Muscle of leg (tissue), 11 donors: ENCODE data around the gene CDK5RAP1. TPM values are rescaled to one million over a fixed set of nuclear protein-coding genes. Genes with fewer than 3 reads are reported as not detected.

ENCODE experiments used
- DNase-seq: peaks from one replicate; pipeline ENCODE4 v3.0.0; 2013
- H3K27ac ChIP-seq: one replicate; pipeline ENCODE4 v1.5.1; 2013; ENCODE audit warnings: mild to moderate bottlenecking, low read length, control low read depth
- H3K27me3 ChIP-seq: one replicate; pipeline ENCODE4 v1.6.1; 2013; ENCODE audit warnings: low read length; ENCODE audit not compliant: control insufficient read depth, insufficient read depth
- H3K36me3 ChIP-seq: one replicate; pipeline ENCODE4 v1.6.1; 2013; ENCODE audit warnings: low read length; ENCODE audit not compliant: control insufficient read depth, insufficient read depth
- H3K4me1 ChIP-seq: one replicate; pipeline ENCODE4 v1.6.1; 2013; ENCODE audit warnings: low read length; ENCODE audit not compliant: control insufficient read depth, insufficient read depth
- H3K4me3 ChIP-seq: one replicate; pipeline ENCODE4 v1.5.1; 2013; ENCODE audit warnings: low read length, control low read depth
- H3K9me3 ChIP-seq: replicated peaks from 2 replicates; pipeline ENCODE4 v1.6.1; 2013; ENCODE audit warnings: low read depth, low read length; ENCODE audit not compliant: control insufficient read depth
- WGBS: methylation state at CpG from one replicate; pipeline ENCODE4 v1.1.5; 2013; ENCODE audit warnings: missing lambda C conversion rate; ENCODE audit not compliant: insufficient coverage; 5-methylcytosine and 5-hydroxymethylcytosine counted together
- polyA plus RNA-seq, 8 donors: library from polyadenylated mRNA; unstranded; fragments of 120-200 nt; gene quantifications; one replicate each; pipeline versions ENCODE4 v1.2.1 to v1.2.3, GENCODE V29; 2013; ENCODE audit warnings: inconsistent platforms in 1 of 8, low replicate concordance in 1 of 8; ENCODE audit not compliant: insufficient read length in 8 of 8, insufficient read depth in 1 of 8
- total RNA-seq: library from RNA; stranded (reverse); fragments of 120-200 nt; gene quantifications from one replicate; pipeline ENCODE4 v1.2.4, GENCODE V29; 2013

The CDK5RAP1 gene
- total and polyA plus RNA-seq, 9 donors: 18.5 to 28.4 (median 20.3) TPM

- Histone ChIP-seq H3K27ac (peak overlapping the region; percentile 93), H3K36me3 (peaks cover 16% of the 10 kb centered on the region), H3K4me3 (no peak overlapping the region)
These were observed 18.0 kb upstream of the CDK5RAP1 start for GRCh38 chr20:33419140-33419974.

GRCh38 chr20:33418033-33418432 lies 16.7 kb upstream of the CDK5RAP1 start:
- no peak overlapping the region for H3K4me3 ChIP-seq
- no peaks in the 10 kb centered on the region for H3K9me3 ChIP-seq
- WGBS: no CpG with 5 or more reads among the region's 3 CpGs
- H3K27me3 ChIP-seq: no peaks in the 10 kb centered on the region
- peaks cover 31% of the 10 kb centered on the region for H3K4me1 ChIP-seq
- H3K36me3 ChIP-seq: peaks cover 16% of the 10 kb centered on the region
- H3K27ac ChIP-seq: peak overlapping the region; percentile 93
- DNase-seq: no peak

More at GRCh38 chr20:33419140-33419974, 18.0 kb upstream of the CDK5RAP1 start:
- no peaks in the 10 kb centered on the region for H3K27me3 ChIP-seq
- peak; percentile 82 for DNase-seq
- WGBS: 76% methylated on average over 2 of the region's 7 CpGs
- H3K9me3 ChIP-seq: no peaks in the 10 kb centered on the region
- peaks cover 43% of the 10 kb centered on the region for H3K4me1 ChIP-seq

GRCh38 chr20:33415948-33416347 lies 14.6 kb upstream of the CDK5RAP1 start:
- DNase-seq: no peak
- Histone ChIP-seq H3K27ac (no peak overlapping the region), H3K4me3 (no peak overlapping the region), H3K36me3 (peaks cover 35% of the 10 kb centered on the region), H3K27me3 (no peaks in the 10 kb centered on the region), H3K9me3 (no peaks in the 10 kb centered on the region), H3K4me1 (peaks cover 21% of the 10 kb centered on the region)
- 44% methylated on average over 6 of the region's 8 CpGs for WGBS

- Histone ChIP-seq H3K27me3 (no peaks in the 10 kb centered on the region), H3K4me3 (no peak overlapping the region), H3K36me3 (peaks cover 57% of the 10 kb centered on the region), H3K9me3 (no peaks in the 10 kb centered on the region), H3K4me1 (no peaks in the 10 kb centered on the region), H3K27ac (no peak overlapping the region)
- no peak for DNase-seq
- 86% methylated on average over 7 of the region's 8 CpGs for WGBS
These were observed 11.1 kb upstream of the CDK5RAP1 start for GRCh38 chr20:33412484-33412838.

- Histone ChIP-seq H3K9me3 (no peaks in the 10 kb centered on the region), H3K36me3 (peaks cover 56% of the 10 kb centered on the region), H3K27me3 (no peaks in the 10 kb centered on the region), H3K27ac (no peak overlapping the region), H3K4me3 (no peak overlapping the region), H3K4me1 (no peaks in the 10 kb centered on the region)
- DNase-seq: no peak
- 94% methylated on average over 6 of the region's 7 CpGs for WGBS
These were observed 10.6 kb upstream of the CDK5RAP1 start for GRCh38 chr20:33411711-33412483.

GRCh38 chr20:33411242-33411641 lies 9.9 kb upstream of the CDK5RAP1 start:
- Histone ChIP-seq H3K4me1 (no peaks in the 10 kb centered on the region), H3K9me3 (no peaks in the 10 kb centered on the region), H3K27ac (no peak overlapping the region), H3K36me3 (peaks cover 53% of the 10 kb centered on the region), H3K27me3 (no peaks in the 10 kb centered on the region), H3K4me3 (no peak overlapping the region)
- 70% methylated on average over 7 of the region's 7 CpGs for WGBS
- no peak for DNase-seq

GRCh38 chr20:33410081-33410742 lies 8.9 kb upstream of the CDK5RAP1 start:
- H3K27ac ChIP-seq: no peak overlapping the region
- H3K4me1 ChIP-seq: no peaks in the 10 kb centered on the region
- no peak for DNase-seq
- 92% methylated on average over 14 of the region's 15 CpGs for WGBS
- peaks cover 50% of the 10 kb centered on the region for H3K36me3 ChIP-seq
- H3K27me3 ChIP-seq: no peaks in the 10 kb centered on the region
- no peaks in the 10 kb centered on the region for H3K9me3 ChIP-seq
- no peak overlapping the region for H3K4me3 ChIP-seq

- Histone ChIP-seq H3K27ac (no peak overlapping the region), H3K36me3 (peaks cover 54% of the 10 kb centered on the region), H3K4me3 (no peak overlapping the region), H3K4me1 (no peaks in the 10 kb centered on the region), H3K27me3 (no peaks in the 10 kb centered on the region), H3K9me3 (no peaks in the 10 kb centered on the region)
- 78% methylated on average over 9 of the region's 18 CpGs for WGBS
- DNase-seq: no peak
These were observed 7.7 kb upstream of the CDK5RAP1 start for GRCh38 chr20:33408716-33409654.

- Histone ChIP-seq H3K27ac (no peak overlapping the region), H3K36me3 (peaks cover 54% of the 10 kb centered on the region), H3K9me3 (no peaks in the 10 kb centered on the region), H3K4me3 (no peak overlapping the region), H3K27me3 (no peaks in the 10 kb centered on the region), H3K4me1 (no peaks in the 10 kb centered on the region)
- WGBS: 75% methylated on average over 4 of the region's 12 CpGs
- no peak for DNase-seq
These were observed 7.0 kb upstream of the CDK5RAP1 start for GRCh38 chr20:33408313-33408712.
